ENCODE data around the gene PROM1. TPM values are rescaled to one million over a fixed set of nuclear protein-coding genes. Genes with fewer than 3 reads are reported as not detected.

The PROM1 gene
- total and polyA plus RNA-seq, 12 donors: 1.2 to 19.3 (median 3.4) TPM

DNA sequence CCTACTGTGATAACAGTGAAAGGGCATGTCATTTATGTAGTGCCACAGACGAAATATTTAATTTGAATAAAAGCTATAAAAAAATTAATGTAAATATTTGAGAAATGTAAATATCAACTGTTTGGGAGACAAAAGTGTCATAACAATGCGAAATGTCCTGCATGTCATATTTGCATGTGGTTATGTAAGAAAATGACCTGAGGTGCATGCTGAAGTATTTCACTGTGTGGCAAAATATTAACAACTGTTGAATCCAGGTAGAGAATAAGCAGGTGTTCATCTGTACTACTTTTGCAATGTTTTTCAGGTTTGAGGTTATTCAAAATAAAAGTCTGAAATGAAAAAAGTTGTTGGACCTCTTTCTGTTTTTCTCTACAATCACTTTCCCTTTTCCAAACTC, 30.9 kb downstream of the PROM1 start:
- WGBS, 2 donors: 93 to 97% methylated on average over 2 of the region's 2 CpGs
- Histone ChIP-seq H3K9me3 (no peaks in the 10 kb centered on the region), H3K4me3 (no peak overlapping the region), H3K27ac (no peak overlapping the region), H3K36me3 (no peaks in the 10 kb centered on the region), H3K4me1 (peaks cover 2 to 36% (median 21%) of the 10 kb centered on the region in 9 donors), H3K27me3 (no peaks in the 10 kb centered on the region)
- intact Hi-C loops (cut with DNase I): no loop called here
- TF ChIP-seq, protein P1, sequence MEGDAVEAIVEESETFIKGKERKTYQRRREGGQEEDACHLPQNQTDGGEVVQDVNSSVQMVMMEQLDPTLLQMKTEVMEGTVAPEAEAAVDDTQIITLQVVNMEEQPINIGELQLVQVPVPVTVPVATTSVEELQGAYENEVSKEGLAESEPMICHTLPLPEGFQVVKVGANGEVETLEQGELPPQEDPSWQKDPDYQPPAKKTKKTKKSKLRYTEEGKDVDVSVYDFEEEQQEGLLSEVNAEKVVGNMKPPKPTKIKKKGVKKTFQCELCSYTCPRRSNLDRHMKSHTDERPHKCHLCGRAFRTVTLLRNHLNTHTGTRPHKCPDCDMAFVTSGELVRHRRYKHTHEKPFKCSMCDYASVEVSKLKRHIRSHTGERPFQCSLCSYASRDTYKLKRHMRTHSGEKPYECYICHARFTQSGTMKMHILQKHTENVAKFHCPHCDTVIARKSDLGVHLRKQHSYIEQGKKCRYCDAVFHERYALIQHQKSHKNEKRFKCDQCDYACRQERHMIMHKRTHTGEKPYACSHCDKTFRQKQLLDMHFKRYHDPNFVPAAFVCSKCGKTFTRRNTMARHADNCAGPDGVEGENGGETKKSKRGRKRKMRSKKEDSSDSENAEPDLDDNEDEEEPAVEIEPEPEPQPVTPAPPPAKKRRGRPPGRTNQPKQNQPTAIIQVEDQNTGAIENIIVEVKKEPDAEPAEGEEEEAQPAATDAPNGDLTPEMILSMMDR (IDR thresholded peaks at IDR 0.05): no peak
- ATAC-seq: no peak
- no peak for DNase-seq

DNA sequence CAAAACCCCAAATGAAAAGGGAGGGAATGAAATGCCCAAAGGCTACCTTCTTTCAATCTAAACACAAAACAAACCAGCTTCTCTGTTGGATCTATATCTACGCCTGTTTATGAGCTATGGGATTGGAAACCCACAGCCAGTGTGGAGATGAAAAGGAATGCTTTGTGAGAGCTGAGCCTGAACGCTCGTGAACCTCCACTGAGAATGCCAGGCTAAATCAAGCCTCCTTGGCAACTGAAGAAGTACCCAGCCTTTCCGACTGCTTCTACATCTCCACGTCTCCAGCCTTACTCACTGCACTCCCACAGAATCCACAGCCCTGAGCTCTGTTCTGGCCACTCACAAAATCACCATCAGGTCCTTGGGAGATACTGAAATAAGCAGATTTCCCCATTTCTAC, 31.8 kb downstream of the PROM1 start:
- no peak overlapping the region for H3K4me3 ChIP-seq
- H3K36me3 ChIP-seq: no peaks in the 10 kb centered on the region
- H3K27ac ChIP-seq: no peak overlapping the region
- no peak for DNase-seq
- H3K27me3 ChIP-seq: no peaks in the 10 kb centered on the region
- intact Hi-C loops (cut with DNase I): no loop called here
- 90 to 95% methylated on average over 5 of the region's 5 CpGs for WGBS, 2 donors
- H3K9me3 ChIP-seq: no peaks in the 10 kb centered on the region
- ATAC-seq: no peak
- TF ChIP-seq, protein P1 (IDR thresholded peaks at IDR 0.05): no peak
- peaks cover 2 to 29% (median 16%) of the 10 kb centered on the region in 9 donors for H3K4me1 ChIP-seq

DNA sequence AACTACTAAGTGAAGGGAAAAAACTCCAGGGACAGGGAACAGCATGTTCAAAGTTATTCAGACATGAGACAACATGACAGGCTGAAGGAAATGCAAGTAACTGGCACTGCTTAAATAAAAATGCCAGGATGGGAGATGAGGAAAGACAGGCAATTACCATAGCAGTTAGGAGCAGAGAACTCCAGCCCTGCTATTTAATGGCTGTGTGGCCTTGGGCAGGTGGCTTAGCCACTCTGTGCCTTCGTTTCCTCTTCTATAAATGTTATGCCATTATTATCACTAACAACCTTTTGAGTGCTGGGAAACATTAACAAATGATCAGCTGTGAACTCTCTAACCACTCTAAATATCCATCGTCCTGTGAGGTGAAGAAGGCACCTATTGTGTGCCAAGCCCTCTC, 32.7 kb downstream of the PROM1 start:
- ATAC-seq (no peak), DNase-seq (no peak)
- Histone ChIP-seq H3K9me3 (no peaks in the 10 kb centered on the region), H3K36me3 (no peaks in the 10 kb centered on the region), H3K4me3 (no peak overlapping the region), H3K4me1 (peaks cover 0 to 20% (median 8%) of the 10 kb centered on the region in 9 donors), H3K27me3 (no peaks in the 10 kb centered on the region), H3K27ac (no peak overlapping the region)
- TF ChIP-seq, protein P1 (IDR thresholded peaks at IDR 0.05): no peak
- WGBS, 2 donors: 93 to 96% methylated on average over 2 of the region's 2 CpGs
- intact Hi-C loops (cut with DNase I): no loop called here

DNA sequence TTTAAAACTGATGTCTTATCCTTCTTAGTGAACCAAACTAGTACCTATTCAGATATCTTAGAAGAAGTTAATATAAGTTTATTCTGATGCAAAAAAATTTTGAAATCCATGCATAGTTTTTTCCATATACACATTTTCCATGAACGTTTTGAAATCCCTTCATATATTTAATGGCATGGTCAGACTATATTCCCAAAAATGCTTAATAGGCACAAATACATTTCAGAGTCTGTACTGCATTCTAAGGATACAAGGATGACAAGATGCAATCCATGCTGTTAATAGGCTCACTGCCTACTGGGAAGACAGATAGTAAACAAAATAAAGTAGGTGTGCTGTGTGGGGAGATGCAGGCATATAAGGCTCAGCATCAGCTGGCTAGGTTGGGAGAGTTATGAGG, 33.2 kb downstream of the PROM1 start:
- TF ChIP-seq, protein P1 (IDR thresholded peaks at IDR 0.05): no peak
- 78 to 86% methylated on average over 1 of the region's 1 CpG for WGBS, 2 donors
- Histone ChIP-seq H3K27ac (no peak overlapping the region), H3K36me3 (no peaks in the 10 kb centered on the region), H3K9me3 (no peaks in the 10 kb centered on the region), H3K4me1 (peaks cover 0 to 15% (median 4%) of the 10 kb centered on the region in 9 donors), H3K27me3 (no peaks in the 10 kb centered on the region), H3K4me3 (no peak overlapping the region)
- ATAC-seq (no peak), DNase-seq (no peak)
- intact Hi-C loops (cut with DNase I): no loop called here

All from heart right ventricle (tissue), 16 donors.